Measurements from ENCODE around the gene TIMM10.
"Not testable (repeated sequence)": the region's sequence is repeated elsewhere in the genome, so short reads cannot be mapped to it uniquely, and the experiment has no call there.

Gene TIMM10

GRCh38 chr11:57541169-57541568, 10.6 kb upstream of the TIMM10 start:
- DNase-seq, result no peak

- DNase-seq, result no peak
These were observed 8.8 kb upstream of the TIMM10 start for GRCh38 chr11:57539342-57539741.

GRCh38 chr11:57536947-57537619, 6.5 kb upstream of the TIMM10 start, which contains the start of gene SMTNL1:
Gene SMTNL1, plus strand, starts transcription at chr11:57537595. Its CDS starts 5,048 bp downstream, at chr11:57542643.
- no peak for DNase-seq

DNA sequence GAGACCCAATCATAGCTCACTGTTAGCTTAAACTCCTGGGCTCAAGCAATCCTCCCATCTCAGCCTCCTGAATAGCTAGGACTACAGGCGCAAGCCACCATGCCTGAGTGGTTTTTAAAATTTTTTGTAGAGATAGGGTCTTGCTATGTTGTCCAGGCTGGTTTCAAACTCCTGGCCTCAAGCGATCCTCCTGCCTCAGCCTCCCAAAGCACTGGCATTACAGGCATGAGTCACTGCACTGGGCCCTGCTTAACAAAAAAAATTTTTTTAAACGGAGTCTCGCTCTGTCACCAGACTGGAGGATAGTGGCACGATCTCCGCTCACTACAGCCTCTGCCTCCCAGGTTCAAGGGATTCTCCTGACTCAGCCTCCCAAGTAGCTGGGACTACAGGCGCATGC, 3.9 kb upstream of the TIMM10 start:
- DNase-seq, result not testable (repeated sequence)

DNA sequence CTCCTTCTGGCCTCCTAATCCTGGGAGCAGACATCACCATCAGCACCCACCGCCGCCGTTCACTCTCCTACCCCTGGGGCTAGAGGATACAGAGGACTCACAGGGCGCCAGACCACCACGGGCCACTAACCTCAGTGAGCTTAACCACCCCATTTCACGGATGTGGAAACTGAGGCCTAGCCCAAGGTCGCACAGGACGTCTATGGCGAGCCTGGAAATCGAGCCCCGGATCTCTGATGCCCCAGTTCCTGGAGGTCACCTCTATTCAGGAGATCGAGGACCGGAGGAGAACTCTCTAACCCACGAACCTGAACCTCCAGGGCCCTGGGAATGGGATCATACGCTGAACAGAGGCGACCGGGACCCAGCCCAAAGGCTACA, 349 bp downstream of the TIMM10 start:
- peak in 1 of 2 donors; percentile 26 for DNase-seq

DNA sequence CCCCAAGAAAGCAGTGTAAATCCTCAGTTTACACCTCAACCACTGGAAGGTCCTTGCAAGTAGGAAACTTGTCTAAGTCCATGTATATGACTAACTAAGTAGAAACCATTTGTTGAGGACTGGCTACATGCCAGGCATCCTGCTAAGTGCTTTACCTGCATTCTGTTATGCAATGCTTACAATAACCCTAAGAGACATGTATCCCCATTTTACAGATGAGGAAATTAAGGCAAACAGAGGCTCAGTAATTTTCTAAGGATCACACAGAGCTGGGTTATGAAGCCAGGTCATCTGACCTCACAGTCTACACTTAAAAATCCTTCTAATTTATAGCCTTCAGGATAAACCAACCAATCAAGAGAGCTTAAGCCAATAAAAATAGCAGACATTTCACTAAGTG, 1.5 kb downstream of the TIMM10 start:
- DNase-seq, result no peak

DNA sequence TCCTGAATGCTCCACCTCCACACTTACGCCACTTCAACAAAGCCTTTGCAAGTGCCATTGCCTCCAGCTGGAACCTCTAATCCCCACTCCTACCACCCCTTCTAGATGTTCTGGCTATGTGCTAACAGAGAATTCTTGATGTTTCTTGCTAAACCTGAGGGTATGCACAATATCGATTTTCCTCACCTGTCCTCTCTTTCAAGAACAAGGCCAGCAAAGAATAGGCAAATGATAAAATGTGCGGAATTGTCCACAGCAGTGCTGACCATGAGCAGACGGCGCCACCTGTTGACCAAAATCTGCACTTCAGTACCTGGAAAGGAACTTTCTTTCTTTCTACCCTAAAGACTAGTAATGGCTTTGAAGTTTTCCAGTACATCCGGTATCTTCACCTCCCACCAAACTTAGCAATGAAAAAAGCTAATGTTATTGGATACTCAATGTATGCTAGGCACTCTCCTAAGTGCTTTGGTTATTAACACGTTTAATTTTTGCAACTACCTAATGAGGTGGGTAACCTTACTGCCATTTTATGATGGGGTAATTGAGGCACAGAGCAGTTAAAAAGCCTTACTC, 3.4 kb downstream of the TIMM10 start:
- peak; percentile 80 to 83 for DNase-seq

DNA sequence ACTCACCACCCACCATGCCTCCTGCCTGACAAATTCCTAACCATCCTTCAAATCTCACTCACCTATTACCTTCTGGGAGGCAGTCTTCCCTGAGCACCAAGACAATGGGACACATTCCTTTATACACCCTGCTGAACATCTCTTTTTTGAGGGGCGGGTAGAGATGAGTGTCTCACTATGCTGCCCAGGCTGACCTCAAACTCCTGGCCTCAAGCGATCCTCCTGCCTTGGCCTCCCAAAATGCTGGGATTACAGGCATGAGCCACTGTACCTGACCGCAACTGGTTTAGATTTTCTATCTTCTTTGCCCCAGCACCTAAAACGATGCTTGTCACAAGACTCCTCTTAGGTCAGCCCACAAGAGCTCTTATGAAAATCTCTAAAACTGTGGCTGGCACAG, 7.1 kb downstream of the TIMM10 start:
- DNase-seq, result no peak

GRCh38 chr11:57521116-57521515, 9.4 kb downstream of the TIMM10 start:
- no peak for DNase-seq

DNA sequence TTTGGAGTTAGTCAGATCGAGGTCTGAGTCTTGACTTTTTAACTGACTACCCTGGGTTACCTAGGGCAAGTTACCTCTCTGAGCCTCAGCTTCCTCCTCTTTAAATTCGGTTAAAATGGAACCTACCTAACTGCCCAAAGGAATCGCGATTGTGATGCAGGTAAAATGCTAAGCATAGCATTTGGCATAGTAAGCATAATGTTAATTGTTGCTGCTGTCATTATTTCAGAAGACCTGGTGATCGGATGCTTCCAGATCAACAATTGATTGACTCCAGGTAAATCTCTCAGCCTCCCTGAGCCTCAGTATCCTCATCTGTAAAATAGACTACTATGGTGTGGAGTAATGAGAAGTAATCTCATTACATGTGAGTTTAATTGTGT, 14.5 kb downstream of the TIMM10 start:
- no peak for DNase-seq

GRCh38 chr11:57515332-57516060, 15.1 kb downstream of the TIMM10 start, which contains the start of gene SLC43A1:
Gene SLC43A1, minus strand, starts transcription at chr11:57515702. Its CDS starts 1,591 bp downstream, at chr11:57514111.
- peak; percentile 53 to 66 for DNase-seq

- DNase-seq, result peak; percentile 55 to 69
These were observed 15.8 kb downstream of the TIMM10 start for GRCh38 chr11:57514538-57515331.

DNA sequence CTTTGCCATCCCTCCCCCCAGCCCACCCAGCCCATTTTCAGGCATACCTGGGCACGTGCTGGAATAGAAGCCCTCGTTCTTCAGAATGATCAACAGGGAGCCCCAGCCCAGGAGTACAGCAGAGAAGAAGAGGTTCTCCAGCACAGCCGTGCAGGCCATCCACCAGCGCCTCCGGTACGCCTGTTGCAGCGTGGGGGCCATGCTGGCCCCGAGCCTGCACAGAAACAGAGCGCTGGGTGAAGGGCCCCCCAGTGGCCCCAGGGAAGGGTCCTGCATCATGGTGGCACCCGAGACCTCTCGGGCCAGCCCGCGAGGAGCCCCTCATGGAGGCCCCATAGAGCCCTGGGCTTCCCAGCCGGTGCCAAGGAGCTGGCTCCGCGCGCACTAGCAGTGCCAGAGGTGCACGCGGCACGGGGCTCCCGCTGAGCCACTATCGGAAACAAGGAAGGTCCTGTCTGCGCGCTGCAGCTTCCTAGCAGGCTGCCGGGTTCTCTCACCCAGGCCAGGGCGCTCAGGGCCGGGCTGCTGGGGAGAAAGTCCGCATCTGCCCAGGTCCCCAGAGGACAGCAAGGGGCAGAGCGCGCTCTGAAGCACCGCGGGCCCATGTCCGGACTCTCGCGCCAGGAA, 16.5 kb downstream of the TIMM10 start:
- DNase-seq, result peak; percentile 44 to 56

GRCh38 chr11:57513452-57513795, 17.1 kb downstream of the TIMM10 start:
- no peak for DNase-seq

DNA sequence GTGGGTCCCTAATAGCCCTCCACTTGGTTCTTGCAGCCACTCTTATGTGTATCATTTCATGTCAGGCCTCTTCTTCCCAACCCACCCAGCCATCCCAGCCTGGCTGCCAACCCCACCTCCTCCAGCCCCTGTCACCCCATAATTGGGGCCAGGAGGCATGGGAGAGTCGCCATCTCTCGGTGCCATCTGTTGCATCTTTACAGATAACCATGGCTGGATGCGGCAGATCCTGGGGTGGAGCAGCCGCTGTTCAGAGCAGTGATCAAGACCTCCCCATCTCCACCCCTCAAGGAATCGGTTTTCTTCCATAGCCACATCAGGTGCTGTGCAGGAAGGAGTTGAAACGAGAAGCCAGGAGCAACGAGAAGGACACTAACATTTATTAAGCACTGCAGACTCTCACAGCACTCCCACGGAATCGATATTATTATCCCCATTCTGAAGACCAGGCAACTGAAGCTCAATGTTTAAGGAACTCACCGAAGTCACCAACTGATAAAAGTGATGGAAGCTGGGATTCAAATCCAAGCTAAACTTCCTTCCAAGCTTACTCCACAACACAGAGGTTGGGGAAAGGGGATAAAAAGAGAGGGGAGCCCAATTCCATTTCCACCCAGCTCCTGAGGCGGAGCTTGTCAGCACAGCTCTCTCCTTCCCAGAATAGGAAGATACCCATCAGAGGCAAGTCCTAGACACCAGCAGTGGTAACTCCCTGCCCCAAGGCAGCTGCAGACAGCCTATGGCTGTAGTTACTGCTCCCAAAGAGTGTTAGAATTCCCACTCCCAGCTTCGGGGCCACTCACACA, 17.7 kb downstream of the TIMM10 start:
- no peak for DNase-seq

- DNase-seq, result no peak
These were observed 18.7 kb downstream of the TIMM10 start for GRCh38 chr11:57511741-57512430.

- DNase-seq, result no peak
These were observed 22.0 kb downstream of the TIMM10 start for GRCh38 chr11:57508341-57509170.

DNA sequence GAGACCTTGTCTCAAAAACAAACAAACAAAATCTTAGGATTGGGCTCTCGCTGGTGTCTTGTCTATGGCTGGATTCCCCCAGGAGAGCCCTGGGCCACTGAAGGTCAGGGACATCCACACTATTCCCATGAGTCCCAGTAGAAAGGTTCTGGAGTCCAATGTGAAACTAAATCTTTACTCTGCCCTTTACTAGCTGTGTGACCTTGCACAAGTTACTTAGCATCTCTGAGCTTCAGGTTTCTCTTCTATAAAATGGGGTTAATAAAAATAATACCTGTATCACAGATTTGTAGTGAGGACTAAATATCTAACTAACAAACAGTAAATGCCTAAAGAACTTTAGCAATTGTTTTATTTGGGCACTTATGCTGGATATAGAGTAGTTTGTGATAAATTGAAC, 24.0 kb downstream of the TIMM10 start:
- DNase-seq, result no peak

GRCh38 chr11:57504511-57504910, 26.0 kb downstream of the TIMM10 start:
- DNase-seq, result no peak

DNA sequence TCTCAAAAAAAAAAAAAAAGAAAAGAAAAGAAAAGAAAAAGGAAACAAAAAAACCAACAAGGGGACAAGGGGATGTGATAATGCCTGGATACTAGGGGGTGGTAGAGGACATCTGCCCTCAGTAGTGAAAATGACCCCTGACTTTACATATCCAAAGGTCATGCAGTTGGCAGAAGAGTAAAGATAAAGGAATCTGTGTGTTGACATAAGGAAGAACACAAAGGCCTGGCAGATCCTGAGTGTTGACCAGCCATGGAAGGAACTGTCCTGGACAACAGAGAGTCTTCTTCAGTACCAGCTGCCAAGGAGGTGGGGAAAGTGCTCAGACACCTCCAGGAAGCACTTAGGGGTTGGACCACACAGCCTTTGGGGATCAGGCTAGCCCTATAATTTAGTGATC, 27.7 kb downstream of the TIMM10 start:
- no peak for DNase-seq

All from stimulated activated CD4-positive, alpha-beta T cell treated with anti-CD3 and anti-CD28 coated beads, Interleukin-2, amount 100 ng/mL, for 24 hours (primary cell).